Progenitor cell of endocrine pancreas (in vitro differentiated cells): ENCODE results near the gene SUMF1. TPM values are rescaled to one million over a fixed set of nuclear protein-coding genes. Genes with fewer than 3 reads are reported as not detected.

Source experiments
- DNase-seq: peaks from one replicate; pipeline ENCODE4 v3.0.0; 2021; ENCODE audit warnings: low spot score; ENCODE audit not compliant: unreplicated experiment
- H3K27ac Mint-ChIP-seq: 2 replicates; pipeline ENCODE4 v1.8.0; 2021; ENCODE audit warnings: mild to moderate bottlenecking, moderate library complexity, mixed read lengths
- H3K27me3 Mint-ChIP-seq: 2 replicates; pipeline ENCODE4 v1.8.0; 2021; ENCODE audit warnings: mixed read lengths
- H3K36me3 Mint-ChIP-seq: 2 replicates; pipeline ENCODE4 v1.8.0; 2022; ENCODE audit warnings: mixed read lengths; ENCODE audit not compliant: insufficient read depth
- H3K4me1 Mint-ChIP-seq: 2 replicates; pipeline ENCODE4 v1.8.0; 2021; ENCODE audit warnings: low read depth, mixed read lengths
- H3K4me3 Mint-ChIP-seq: 2 replicates; pipeline ENCODE4 v1.8.0; 2021; ENCODE audit warnings: low read depth, mild to moderate bottlenecking, moderate library complexity, mixed read lengths
- H3K9me3 Mint-ChIP-seq: 2 replicates; pipeline ENCODE4 v1.8.0; 2021; ENCODE audit warnings: low read depth, mixed read lengths
- total RNA-seq: library from RNA; stranded (reverse); gene quantifications from 2 replicates; pipeline ENCODE4 v1.2.1, GENCODE V29; 2021
- TF ChIP-seq, protein P1 (sequence below): fragments of 200-600 bp; sonication (generic); IDR thresholded peaks from one replicate; pipeline ENCODE4 v1.5.0; 2021; ENCODE audit warnings: antibody characterized with exemption, mild to moderate bottlenecking; ENCODE audit not compliant: unreplicated experiment

Gene SUMF1
- total RNA-seq, 1 donor from 2014 or later, result 25.0 TPM

DNA sequence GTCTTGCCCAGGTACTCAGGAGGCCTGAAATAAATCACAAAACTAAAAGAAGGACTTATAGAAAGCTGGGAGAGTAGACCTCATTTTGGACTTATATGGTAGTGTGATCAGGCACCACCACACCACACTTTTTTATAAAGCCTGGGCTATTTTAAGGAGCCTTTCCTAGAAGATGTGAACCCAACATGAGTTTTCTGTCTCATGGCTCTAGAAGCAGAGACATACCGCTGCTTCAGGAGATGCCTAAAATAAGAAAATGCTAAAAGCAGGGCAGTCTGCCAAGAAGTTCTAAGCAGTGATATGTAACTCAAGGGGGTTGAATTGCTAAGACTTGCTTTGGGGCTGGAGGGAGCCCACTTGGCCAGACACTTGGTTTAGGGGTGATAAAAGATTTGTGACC lies 49.6 kb downstream of the SUMF1 start:
- H3K27me3 Mint-ChIP-seq, result no peaks in the 10 kb centered on the region
- H3K4me3 Mint-ChIP-seq, result no peak overlapping the region
- TF ChIP-seq, protein P1, sequence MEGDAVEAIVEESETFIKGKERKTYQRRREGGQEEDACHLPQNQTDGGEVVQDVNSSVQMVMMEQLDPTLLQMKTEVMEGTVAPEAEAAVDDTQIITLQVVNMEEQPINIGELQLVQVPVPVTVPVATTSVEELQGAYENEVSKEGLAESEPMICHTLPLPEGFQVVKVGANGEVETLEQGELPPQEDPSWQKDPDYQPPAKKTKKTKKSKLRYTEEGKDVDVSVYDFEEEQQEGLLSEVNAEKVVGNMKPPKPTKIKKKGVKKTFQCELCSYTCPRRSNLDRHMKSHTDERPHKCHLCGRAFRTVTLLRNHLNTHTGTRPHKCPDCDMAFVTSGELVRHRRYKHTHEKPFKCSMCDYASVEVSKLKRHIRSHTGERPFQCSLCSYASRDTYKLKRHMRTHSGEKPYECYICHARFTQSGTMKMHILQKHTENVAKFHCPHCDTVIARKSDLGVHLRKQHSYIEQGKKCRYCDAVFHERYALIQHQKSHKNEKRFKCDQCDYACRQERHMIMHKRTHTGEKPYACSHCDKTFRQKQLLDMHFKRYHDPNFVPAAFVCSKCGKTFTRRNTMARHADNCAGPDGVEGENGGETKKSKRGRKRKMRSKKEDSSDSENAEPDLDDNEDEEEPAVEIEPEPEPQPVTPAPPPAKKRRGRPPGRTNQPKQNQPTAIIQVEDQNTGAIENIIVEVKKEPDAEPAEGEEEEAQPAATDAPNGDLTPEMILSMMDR, result no peak

DNA sequence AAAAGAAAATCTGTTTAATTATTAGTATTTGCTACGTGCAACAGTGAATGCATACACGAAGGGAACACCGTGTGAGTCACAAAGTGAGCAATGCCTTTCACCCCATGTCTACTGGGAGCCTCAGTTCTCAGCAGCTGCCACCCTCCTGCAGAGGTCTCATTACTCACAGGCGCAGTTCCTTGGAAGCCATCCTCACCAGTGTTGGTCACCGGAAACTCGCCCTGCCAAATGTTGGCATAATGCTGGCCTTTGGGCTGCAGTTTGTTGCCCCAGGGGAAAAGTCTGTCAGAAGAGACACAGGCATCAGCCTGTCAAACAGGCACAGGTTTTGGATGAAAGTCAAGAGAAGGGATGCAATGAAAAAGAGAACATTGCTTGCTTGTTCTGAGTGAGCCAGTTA lies 50.1 kb downstream of the SUMF1 start:
- TF ChIP-seq, protein P1, result no peak
- DNase-seq, result no peak
- no peak overlapping the region for H3K27ac Mint-ChIP-seq
- H3K27me3 Mint-ChIP-seq, result no peaks in the 10 kb centered on the region
- H3K36me3 Mint-ChIP-seq, result peaks cover 1% of the 10 kb centered on the region
- peaks cover 2% of the 10 kb centered on the region for H3K4me1 Mint-ChIP-seq
- H3K4me3 Mint-ChIP-seq, result no peak overlapping the region
- H3K9me3 Mint-ChIP-seq, result no peaks in the 10 kb centered on the region

More for the DNA sequence above, 49.6 kb downstream of the SUMF1 start:
- no peak overlapping the region for H3K27ac Mint-ChIP-seq
- DNase-seq, result no peak
- peaks cover 1% of the 10 kb centered on the region for H3K36me3 Mint-ChIP-seq
- no peaks in the 10 kb centered on the region for H3K9me3 Mint-ChIP-seq
- peaks cover 2% of the 10 kb centered on the region for H3K4me1 Mint-ChIP-seq

DNA sequence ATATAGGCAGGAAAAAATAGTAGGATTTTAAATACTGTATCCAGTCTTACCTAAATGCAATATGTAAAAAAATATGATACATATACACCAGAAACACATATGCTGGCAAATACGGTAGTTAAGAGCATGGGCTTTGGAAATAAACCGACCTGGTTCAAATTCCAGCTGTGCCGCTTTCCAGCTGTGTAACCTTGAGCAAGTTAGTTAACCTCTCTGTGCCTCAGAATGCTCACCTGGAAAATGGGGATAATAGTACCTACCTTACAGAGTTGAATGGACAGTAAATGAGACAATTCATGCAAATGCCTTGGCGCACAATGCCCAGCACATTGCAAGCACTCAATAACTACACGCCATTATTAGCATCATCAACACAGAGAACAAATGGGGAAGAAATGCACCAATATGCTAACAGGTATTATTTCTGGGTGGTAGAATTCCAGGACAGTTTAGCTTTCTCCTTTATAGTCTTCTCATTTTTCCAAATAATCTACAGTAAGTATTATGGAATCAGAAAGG lies 50.6 kb downstream of the SUMF1 start:
- TF ChIP-seq, protein P1, result no peak
- no peak overlapping the region for H3K4me3 Mint-ChIP-seq
- H3K4me1 Mint-ChIP-seq, result peaks cover 2% of the 10 kb centered on the region
- H3K27ac Mint-ChIP-seq, result no peak overlapping the region
- peaks cover 1% of the 10 kb centered on the region for H3K36me3 Mint-ChIP-seq
- no peaks in the 10 kb centered on the region for H3K9me3 Mint-ChIP-seq
- H3K27me3 Mint-ChIP-seq, result no peaks in the 10 kb centered on the region
- no peak for DNase-seq

DNA sequence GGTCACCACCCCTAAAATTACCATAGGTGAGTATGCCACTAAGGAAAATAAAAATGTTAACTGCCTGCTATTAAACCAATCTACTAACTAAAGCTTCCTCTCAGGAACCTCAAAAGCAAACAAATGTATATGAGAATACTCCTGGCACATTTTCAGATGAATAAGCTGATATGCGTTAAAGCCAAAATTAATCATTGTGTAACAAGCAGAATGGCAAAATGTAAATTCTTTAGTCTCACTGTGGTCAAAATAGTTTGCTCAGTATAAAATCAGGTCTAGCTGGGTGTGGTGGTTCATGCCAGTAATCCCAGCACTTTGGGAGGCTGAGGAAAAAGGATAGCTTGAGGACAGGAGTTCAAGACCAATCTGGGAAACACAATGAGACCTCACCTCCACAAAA lies 53.6 kb downstream of the SUMF1 start:
- peaks cover 1% of the 10 kb centered on the region for H3K36me3 Mint-ChIP-seq
- peaks cover 2% of the 10 kb centered on the region for H3K4me1 Mint-ChIP-seq
- H3K27ac Mint-ChIP-seq, result no peak overlapping the region
- H3K27me3 Mint-ChIP-seq, result no peaks in the 10 kb centered on the region
- TF ChIP-seq, protein P1, result no peak
- no peaks in the 10 kb centered on the region for H3K9me3 Mint-ChIP-seq
- DNase-seq, result no peak
- no peak overlapping the region for H3K4me3 Mint-ChIP-seq

DNA sequence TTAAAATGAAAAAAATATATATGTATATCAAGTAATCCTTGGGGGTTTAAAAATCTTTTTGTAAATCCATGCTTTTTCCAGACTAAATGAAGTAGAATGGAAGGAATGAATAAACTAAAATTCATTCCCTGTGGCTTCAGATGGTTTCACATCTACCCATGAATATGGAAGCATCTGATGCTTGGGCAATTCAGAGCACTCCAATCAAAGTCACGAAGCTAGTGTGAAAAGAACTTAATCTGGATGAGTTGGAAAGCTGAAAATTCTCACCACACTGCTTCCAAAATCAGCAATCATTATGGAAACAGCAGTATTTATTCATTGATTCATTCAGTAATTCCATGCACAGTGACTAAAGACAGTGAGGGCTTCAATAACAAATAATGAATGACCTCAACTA lies 55.2 kb downstream of the SUMF1 start:
- Mint-ChIP-seq H3K4me1 (peaks cover 17% of the 10 kb centered on the region), H3K9me3 (no peaks in the 10 kb centered on the region), H3K36me3 (peaks cover 3% of the 10 kb centered on the region), H3K27me3 (no peaks in the 10 kb centered on the region), H3K27ac (no peak overlapping the region), H3K4me3 (no peak overlapping the region)
- no peak for DNase-seq
- TF ChIP-seq, protein P1, result no peak
